SK-N-MC (cell line): ENCODE results near the gene OPCML.

ENCODE experiments used
- DNase-seq: peaks from one replicate; pipeline ENCODE4 v3.0.0-alpha.2; 2011; ENCODE audit warnings: low read depth, low spot score
- H3K27ac ChIP-seq: fragments of 200-600 bp; sonication (generic); 2 replicates; pipeline ENCODE4 v1.5.1; 2016; ENCODE audit warnings: mixed run types
- H3K36me3 ChIP-seq: fragments of 200-600 bp; sonication (generic); 2 replicates; pipeline ENCODE4 v1.6.1; 2017; ENCODE audit warnings: antibody characterized with exemption, low read length, mixed read lengths; ENCODE audit not compliant: insufficient read depth
- H3K4me3 ChIP-seq: fragments of 200-600 bp; sonication (generic); 2 replicates; pipeline ENCODE4 v1.5.1; 2016
- H3K9ac ChIP-seq: fragments of 200-600 bp; sonication (generic); 2 replicates; pipeline ENCODE4 v1.8.0; 2017; ENCODE audit warnings: mixed run types, mixed read lengths; ENCODE audit not compliant: insufficient read length
- H3K9me3 ChIP-seq: fragments of 200-600 bp; sonication (generic); 2 replicates; pipeline ENCODE4 v1.6.1; 2017; ENCODE audit warnings: low read depth, mild to moderate bottlenecking, antibody characterized with exemption, low read length, moderate library complexity, mixed read lengths
- EZH2 ChIP-seq: fragments of 200-600 bp; sonication (generic); IDR thresholded peaks from one replicate; pipeline ENCODE4 v1.6.1; 2017; ENCODE audit warnings: antibody characterized with exemption
- FOXP2 ChIP-seq: optimal IDR thresholded peaks from 2 replicates; pipeline ENCODE3; 2011; ENCODE audit warnings: mild to moderate bottlenecking, moderate library complexity; ENCODE audit not compliant: insufficient read depth; ENCODE audit errors: extremely low read length, control extremely low read depth
- POLR2AphosphoS5 ChIP-seq: IDR thresholded peaks from 2 replicates; pipeline ENCODE4 v1.6.1; 2012; ENCODE audit warnings: mild to moderate bottlenecking, low read depth, low read length, borderline replicate concordance

Gene OPCML

DNA sequence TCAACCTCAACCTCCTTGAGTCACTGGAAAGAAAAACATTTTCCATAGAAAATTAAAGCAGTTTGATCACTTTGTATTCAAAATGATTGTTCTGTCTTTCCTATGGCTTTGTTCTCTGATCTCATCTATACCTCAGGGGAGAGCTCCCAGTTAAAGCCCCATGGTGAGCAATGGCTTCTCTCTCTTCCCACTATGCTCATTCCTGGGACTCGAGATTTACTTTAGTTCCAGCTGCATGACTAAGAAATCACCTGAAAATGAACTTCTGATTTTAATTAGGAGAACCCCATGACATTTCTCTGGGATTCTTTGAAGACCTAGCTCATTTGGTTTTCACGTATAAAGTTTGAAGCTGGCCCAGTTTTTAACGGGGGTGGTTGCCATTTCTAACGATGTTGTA lies 921.5 kb downstream of the OPCML start:
- H3K4me3 ChIP-seq = no peak overlapping the region
- no peaks in the 10 kb centered on the region for H3K36me3 ChIP-seq
- TF ChIP-seq POLR2AphosphoS5 (no peak), EZH2 (no peak), FOXP2 (no peak)
- DNase-seq = no peak
- H3K9ac ChIP-seq = no peak overlapping the region
- no peak overlapping the region for H3K27ac ChIP-seq
- H3K9me3 ChIP-seq = no peaks in the 10 kb centered on the region

DNA sequence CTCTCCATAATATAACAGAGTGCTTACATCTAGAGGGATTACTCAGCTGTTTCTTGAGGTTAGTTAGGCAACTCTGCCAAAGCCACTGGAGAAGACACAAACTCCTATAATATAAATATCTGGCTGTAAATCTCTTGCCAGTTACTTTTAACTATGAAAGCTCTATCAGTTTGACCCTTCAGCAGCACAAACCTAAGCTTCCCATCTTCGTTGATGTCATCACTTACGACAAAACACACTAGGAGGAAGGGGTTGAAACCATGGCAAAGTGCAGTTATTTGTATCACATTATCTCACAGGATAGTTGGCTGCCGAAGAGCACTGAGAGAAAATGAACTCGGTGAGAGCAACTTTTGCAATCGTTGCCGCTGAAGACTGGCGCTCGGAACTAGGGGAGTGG lies 922.1 kb downstream of the OPCML start:
- Histone ChIP-seq H3K36me3 (no peaks in the 10 kb centered on the region), H3K9ac (no peak overlapping the region), H3K9me3 (no peaks in the 10 kb centered on the region), H3K27ac (no peak overlapping the region), H3K4me3 (no peak overlapping the region)
- TF ChIP-seq EZH2 = no peak
- no peak for TF ChIP-seq FOXP2
- TF ChIP-seq POLR2AphosphoS5 = no peak
- DNase-seq = no peak

DNA sequence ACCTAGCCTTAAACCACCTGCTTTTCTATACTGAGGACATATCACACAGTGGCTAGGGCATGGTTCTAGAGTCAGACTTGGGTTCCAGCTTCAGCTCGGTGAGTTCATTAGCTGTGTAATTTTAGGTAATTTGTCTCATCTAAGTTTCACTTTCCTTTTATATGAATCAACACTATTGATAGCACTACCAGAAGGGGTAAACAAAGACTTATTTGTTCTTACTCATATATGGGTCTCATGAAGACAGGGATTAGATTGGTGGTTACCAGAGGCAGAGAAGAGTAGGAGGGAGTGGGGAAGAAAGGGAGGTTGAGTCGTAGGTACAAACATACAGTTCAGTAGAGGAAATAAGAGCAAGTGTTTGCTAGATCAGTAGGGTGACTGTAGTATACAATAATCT lies 924.7 kb downstream of the OPCML start:
- no peak overlapping the region for H3K9ac ChIP-seq
- H3K36me3 ChIP-seq = no peaks in the 10 kb centered on the region
- no peak for DNase-seq
- TF ChIP-seq EZH2 = no peak
- TF ChIP-seq POLR2AphosphoS5 = no peak
- no peak for TF ChIP-seq FOXP2
- no peak overlapping the region for H3K4me3 ChIP-seq
- no peaks in the 10 kb centered on the region for H3K9me3 ChIP-seq
- no peak overlapping the region for H3K27ac ChIP-seq

DNA sequence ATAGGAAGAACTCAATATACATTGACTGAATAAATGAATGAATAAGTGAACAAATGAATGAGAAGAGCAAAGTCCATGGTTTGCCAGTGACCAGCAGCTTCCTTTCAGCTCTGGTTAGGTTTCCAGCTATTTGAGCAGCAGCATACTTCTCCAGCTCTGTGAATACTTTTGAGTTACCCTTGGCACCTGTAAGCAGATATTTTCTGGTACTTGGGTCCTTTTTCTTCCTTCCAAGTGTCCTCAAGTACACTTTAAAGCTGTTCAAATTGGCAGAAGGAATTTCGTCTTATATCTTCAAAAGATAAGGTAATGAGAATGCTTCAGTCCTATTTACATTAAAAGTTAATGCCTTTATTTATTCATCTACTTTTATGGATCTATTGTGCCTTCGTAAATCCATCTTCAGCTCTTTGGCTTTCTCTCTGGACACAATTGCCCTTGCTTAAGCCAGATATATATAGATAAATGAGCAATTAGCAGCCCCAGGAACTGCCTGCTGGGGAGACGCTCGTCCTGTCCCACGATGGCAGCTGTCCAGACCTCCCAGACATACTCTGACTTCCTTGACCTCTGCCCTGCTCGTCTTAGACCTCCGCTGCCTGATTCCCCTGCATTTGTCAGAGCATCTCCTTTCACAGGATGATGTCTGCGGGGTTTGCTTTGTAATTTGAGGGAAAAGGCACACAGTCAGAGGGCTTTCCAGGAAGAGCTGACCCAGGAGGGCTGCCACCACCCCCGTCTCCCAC lies 926.3 kb downstream of the OPCML start:
- no peak for DNase-seq
- H3K36me3 ChIP-seq = no peaks in the 10 kb centered on the region

DNA sequence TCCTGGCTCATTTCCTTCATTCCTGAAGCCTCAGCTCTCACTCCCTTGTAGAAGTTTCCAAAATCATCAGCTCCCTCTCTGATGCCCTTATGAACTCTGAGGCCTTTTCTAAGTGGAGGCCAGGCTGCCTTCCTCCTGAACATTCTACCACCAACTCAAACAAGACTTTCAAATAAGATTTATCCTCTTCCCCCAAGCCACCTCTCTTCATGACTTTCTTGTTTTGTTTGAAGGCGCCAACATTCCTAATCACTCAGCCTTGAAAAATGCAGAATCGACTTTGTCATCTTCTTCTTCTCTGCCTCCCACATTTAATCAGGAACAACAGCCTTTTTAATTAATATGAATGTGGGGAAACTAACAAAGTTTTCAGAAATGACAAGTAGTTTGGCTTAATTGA lies 927.9 kb downstream of the OPCML start:
- Histone ChIP-seq H3K36me3 (no peaks in the 10 kb centered on the region), H3K9me3 (no peaks in the 10 kb centered on the region), H3K4me3 (no peak overlapping the region), H3K27ac (no peak overlapping the region), H3K9ac (no peak overlapping the region)
- no peak for DNase-seq
- TF ChIP-seq EZH2 (no peak), FOXP2 (no peak), POLR2AphosphoS5 (no peak)

More for the DNA sequence above, 926.3 kb downstream of the OPCML start:
- Histone ChIP-seq H3K9ac (no peak overlapping the region), H3K4me3 (no peak overlapping the region), H3K27ac (no peak overlapping the region), H3K9me3 (no peaks in the 10 kb centered on the region)
- no peak for TF ChIP-seq FOXP2
- no peak for TF ChIP-seq EZH2
- TF ChIP-seq POLR2AphosphoS5 = no peak

DNA sequence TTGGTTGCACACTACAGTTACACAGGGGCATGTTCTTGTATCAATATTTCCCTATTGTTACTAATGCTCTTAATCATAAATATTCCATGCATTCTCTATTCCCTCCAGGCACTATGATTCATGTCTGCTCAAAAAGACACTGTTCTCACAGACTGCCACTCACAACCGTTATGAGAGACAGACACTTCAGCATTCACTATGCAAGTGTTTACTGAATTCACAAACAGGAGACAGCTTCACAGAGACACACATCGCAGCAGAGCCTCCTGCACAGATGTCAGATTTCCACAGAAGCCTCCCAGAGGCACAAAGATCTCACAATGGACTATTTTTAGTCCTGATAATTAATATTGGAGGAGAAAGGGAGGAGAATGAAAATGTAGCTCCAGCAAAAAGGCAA lies 930.4 kb downstream of the OPCML start:
- TF ChIP-seq FOXP2 = no peak
- no peak for TF ChIP-seq POLR2AphosphoS5
- no peak for TF ChIP-seq EZH2

DNA sequence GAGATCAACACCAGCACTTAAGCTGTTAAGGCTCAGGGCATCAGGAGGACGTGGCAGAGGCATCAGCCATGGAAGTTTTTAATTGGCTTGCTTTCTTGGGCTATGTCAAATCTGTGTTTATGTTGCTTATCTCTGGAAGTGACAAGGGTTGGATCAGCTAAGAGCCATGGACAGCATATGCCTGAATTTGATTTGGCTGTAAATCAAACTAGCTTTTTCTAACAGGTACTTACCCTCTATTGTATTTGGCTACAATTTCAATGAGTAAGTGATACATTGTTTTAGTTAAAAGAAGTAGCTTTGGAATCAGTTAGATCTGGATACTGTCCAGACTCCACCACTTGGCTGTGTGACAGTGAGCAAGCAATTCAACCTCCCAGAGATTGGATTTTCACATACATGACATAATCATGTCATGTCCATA lies 936.6 kb downstream of the OPCML start:
- no peaks in the 10 kb centered on the region for H3K9me3 ChIP-seq
- H3K4me3 ChIP-seq = no peak overlapping the region
- H3K36me3 ChIP-seq = no peaks in the 10 kb centered on the region
- no peak overlapping the region for H3K27ac ChIP-seq
- no peak for TF ChIP-seq POLR2AphosphoS5
- TF ChIP-seq EZH2 = no peak
- TF ChIP-seq FOXP2 = no peak
- DNase-seq = no peak
- H3K9ac ChIP-seq = no peak overlapping the region

More for the DNA sequence above, 930.4 kb downstream of the OPCML start:
- Histone ChIP-seq H3K9ac (no peak overlapping the region), H3K4me3 (no peak overlapping the region), H3K36me3 (no peaks in the 10 kb centered on the region), H3K9me3 (no peaks in the 10 kb centered on the region), H3K27ac (no peak overlapping the region)
- no peak for DNase-seq

DNA sequence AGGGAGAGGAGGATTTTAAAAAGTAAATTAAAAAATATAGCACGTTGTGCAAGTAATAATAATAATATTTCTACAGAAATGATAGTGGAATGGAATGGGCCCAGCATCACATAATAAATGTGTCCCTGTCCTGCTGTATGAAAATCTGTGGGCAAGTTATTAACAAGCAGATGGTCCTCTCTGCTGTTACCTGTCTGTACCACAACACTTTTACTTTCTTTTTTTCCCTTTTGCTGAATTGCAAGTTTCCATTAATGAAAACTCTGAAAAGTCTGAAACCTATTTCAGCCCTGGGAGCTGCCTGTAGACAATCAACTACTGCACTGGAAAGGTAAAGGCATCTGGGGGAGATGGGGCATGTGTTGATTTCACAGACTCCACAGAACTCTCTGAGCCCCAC lies 937.1 kb downstream of the OPCML start:
- no peak for DNase-seq
- no peak for TF ChIP-seq FOXP2
- Histone ChIP-seq H3K36me3 (no peaks in the 10 kb centered on the region), H3K9ac (no peak overlapping the region), H3K9me3 (no peaks in the 10 kb centered on the region), H3K27ac (no peak overlapping the region), H3K4me3 (no peak overlapping the region)

DNA sequence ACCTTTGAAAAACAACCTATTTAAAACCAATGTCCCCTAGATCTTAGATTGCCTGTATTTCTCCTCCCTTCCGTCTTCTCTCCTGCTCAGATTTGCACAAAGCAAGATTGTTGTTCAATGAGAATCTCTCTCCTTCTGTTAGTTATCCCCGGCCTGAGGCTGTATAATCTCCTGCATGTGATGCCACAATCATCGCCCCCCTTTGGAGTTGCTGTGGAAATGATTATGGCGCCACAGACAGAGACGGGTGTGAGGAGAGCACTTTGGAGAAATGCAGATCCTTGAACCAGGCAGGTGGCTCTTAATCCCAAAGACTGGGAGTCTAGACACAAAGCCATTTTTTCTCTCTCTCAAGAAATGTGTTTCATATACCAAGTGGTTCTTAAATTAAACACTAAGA lies 941.3 kb downstream of the OPCML start:
- Histone ChIP-seq H3K36me3 (no peaks in the 10 kb centered on the region), H3K9me3 (no peaks in the 10 kb centered on the region), H3K9ac (no peak overlapping the region), H3K4me3 (no peak overlapping the region), H3K27ac (no peak overlapping the region)
- no peak for DNase-seq
- TF ChIP-seq EZH2 = no peak
- no peak for TF ChIP-seq POLR2AphosphoS5
- no peak for TF ChIP-seq FOXP2
